ENCODE results near the gene STOX1.

- TF ChIP-seq FOXJ3 (CRISPR knock-in tag; IDR thresholded peaks at IDR 0.05; ENCODE audit: borderline replicate concordance) (no peak), CTCF (IDR thresholded peaks at IDR 0.05) (no peak), NFYB (CRISPR knock-in tag; conservative IDR thresholded peaks at IDR 0.05; ENCODE audit: low read depth) (no peak), E2F4 (CRISPR knock-in tag; IDR thresholded peaks at IDR 0.05; ENCODE audit: borderline replicate concordance, low read depth) (no peak), TEAD4 (CRISPR knock-in tag; IDR thresholded peaks at IDR 0.05) (no peak), HMGXB4 (CRISPR knock-in tag; IDR thresholded peaks at IDR 0.05) (no peak), MAX (CRISPR knock-in tag; IDR thresholded peaks at IDR 0.05) (no peak), GABPB1 (CRISPR knock-in tag; IDR thresholded peaks at IDR 0.05) (no peak), ETV6 (CRISPR knock-in tag; IDR thresholded peaks at IDR 0.05) (no peak), NR3C1 (CRISPR knock-in tag; conservative IDR thresholded peaks at IDR 0.05; ENCODE audit: low read depth) (no peak), JUN (CRISPR knock-in tag; IDR thresholded peaks at IDR 0.05) (no peak), E2F1 (CRISPR knock-in tag; IDR thresholded peaks at IDR 0.05) (no peak), ZNF416 (CRISPR knock-in tag; IDR thresholded peaks at IDR 0.05) (no peak)
These were observed 71.9 kb downstream of the STOX1 start for GRCh38 chr10:68899186-68899745.

All from WTC11 (cell line).